PFSK-1 (cell line): ENCODE measurements around the gene ELAVL4.

Experiments used
- POLR2AphosphoS5 ChIP-seq: IDR thresholded peaks from 2 replicates; pipeline ENCODE4 v1.6.1; 2012; ENCODE audit warnings: low read depth, mild to moderate bottlenecking, control low read depth, low read length, moderate library complexity
- REST ChIP-seq, 2 experiments: IDR thresholded peaks; 2 replicates each; pipeline versions ENCODE4 v1.6.1 to v1.8.0; 2011 to 2012; ENCODE audit warnings: low read depth in 2 of 2, low read length in 2 of 2, control low read depth in 1 of 2, inconsistent platforms in 1 of 2, mild to moderate bottlenecking in 1 of 2, moderate library complexity in 1 of 2; ENCODE audit not compliant: insufficient read depth in 1 of 2
- SIN3A ChIP-seq: IDR thresholded peaks from 2 replicates; pipeline ENCODE4 v1.6.1; 2012; ENCODE audit warnings: mild to moderate bottlenecking, low read length, moderate library complexity, borderline replicate concordance; ENCODE audit not compliant: insufficient read depth
- TAF1 ChIP-seq: IDR thresholded peaks from 2 replicates; pipeline ENCODE4 v1.6.1; 2012; ENCODE audit warnings: low read length, control low read depth, borderline replicate concordance; ENCODE audit not compliant: insufficient read depth

- TF ChIP-seq POLR2AphosphoS5, result no peak
- TF ChIP-seq REST (IDR thresholded peaks at IDR 0.05; ENCODE audit: insufficient read depth in 1 of 2, low read depth in 2 of 2, low read length in 2 of 2), result no peak
- no peak for TF ChIP-seq SIN3A
- no peak for TF ChIP-seq TAF1
Measured at GRCh38 chr1:50243939-50244338, 135.2 kb downstream of the ELAVL4 start.
